Measurements from ENCODE around the gene KRT76. TPM values are rescaled to one million over a fixed set of nuclear protein-coding genes. Genes with fewer than 3 reads are reported as not detected.

Gene KRT76
- total and polyA plus RNA-seq, 2 experiments from 2014 or later = not detected

DNA sequence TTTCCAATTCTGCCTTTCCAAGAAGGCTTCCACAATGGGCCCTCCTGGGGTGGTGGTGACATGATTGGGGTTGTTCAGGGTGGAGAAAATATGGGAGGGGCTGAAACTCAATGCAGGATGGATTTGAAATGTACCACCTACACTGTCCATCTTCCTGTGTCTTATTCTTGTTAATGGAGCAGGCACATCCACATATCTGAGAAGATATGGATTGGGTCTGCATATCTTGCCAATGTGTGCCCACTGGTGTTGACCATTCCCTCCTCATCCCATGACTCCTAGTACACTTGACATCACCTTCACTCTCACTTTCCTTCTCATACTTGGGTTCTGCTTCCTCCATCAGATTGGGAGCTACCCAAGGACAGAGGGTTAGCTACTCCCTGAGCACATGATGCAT, 7.2 kb downstream of the KRT76 start:
- Histone ChIP-seq H3K36me3 (ENCODE audit: insufficient read depth) (no peaks in the 10 kb centered on the region), H3K9me2 (ENCODE audit: insufficient read depth) (0 out of 2 replicates have a peak, but pooled peaks cover 6% of the 10 kb centered on the region), H3K79me2 (replicated peaks; ENCODE audit: insufficient read depth) (no peaks in the 10 kb centered on the region), H3K4me1 (ENCODE audit: insufficient read depth) (no peaks in the 10 kb centered on the region), H3K27ac (ENCODE audit: low read depth) (no peak overlapping the region), H2AFZ (no peak overlapping the region), H3K27me3 (ENCODE audit: insufficient read depth) (no peaks in the 10 kb centered on the region), H3K4me3 (no peak overlapping the region), H3K4me2 (no peak overlapping the region), H3F3A (replicated peaks; ENCODE audit: low read depth) (no peaks in the 10 kb centered on the region), H4K20me1 (replicated peaks; ENCODE audit: insufficient read depth) (no peaks in the 10 kb centered on the region)
- H3K4me3 Mint-ChIP-seq = no peak overlapping the region
- ATAC-seq (no peak), DNase-seq (ENCODE audit: low spot score) (no peak)
- peaks cover 2% of the 10 kb centered on the region for H3K27me3 Mint-ChIP-seq (ENCODE audit: insufficient read depth, low read depth, poor library complexity)
- no peak overlapping the region for H3K27ac Mint-ChIP-seq
- no peak for TF ChIP-seq EZH2 (IDR thresholded peaks at IDR 0.05; ENCODE audit: low read depth, unreplicated experiment)
- no peak for TF ChIP-seq REST (IDR thresholded peaks at IDR 0.05; ENCODE audit: unreplicated experiment)
- TF ChIP-seq EZH2phosphoT487 (IDR thresholded peaks at IDR 0.05; ENCODE audit: unreplicated experiment) = no peak
- TF ChIP-seq JUNB (IDR thresholded peaks at IDR 0.05; ENCODE audit: unreplicated experiment) = no peak
- TF ChIP-seq NANOG (IDR thresholded peaks at IDR 0.05; ENCODE audit: borderline replicate concordance) = no peak
- no peak for TF ChIP-seq ZNF331 (CRISPR knock-in tag; IDR thresholded peaks at IDR 0.05; ENCODE audit: low read depth)
- TF ChIP-seq CREB1 (CRISPR knock-in tag; IDR thresholded peaks at IDR 0.05; ENCODE audit: low read depth) = no peak
- H3K4me1 Mint-ChIP-seq = no peaks in the 10 kb centered on the region
- no peaks in the 10 kb centered on the region for H3K36me3 Mint-ChIP-seq (ENCODE audit: low read depth)
- H3K9me3 Mint-ChIP-seq = no peaks in the 10 kb centered on the region

GRCh38 chr12:52769354-52769753, 7.8 kb downstream of the KRT76 start:
- H3K27ac ChIP-seq (ENCODE audit: low read depth) = no peak overlapping the region
- H3K4me1 Mint-ChIP-seq = no peaks in the 10 kb centered on the region
- 0 out of 2 replicates have a peak, but pooled peaks cover 6% of the 10 kb centered on the region for H3K9me2 ChIP-seq (ENCODE audit: insufficient read depth)
- no peaks in the 10 kb centered on the region for H3K4me1 ChIP-seq (ENCODE audit: insufficient read depth)
- no peaks in the 10 kb centered on the region for H3F3A ChIP-seq (replicated peaks; ENCODE audit: low read depth)
- no peaks in the 10 kb centered on the region for H4K20me1 ChIP-seq (replicated peaks; ENCODE audit: insufficient read depth)
- H3K27ac Mint-ChIP-seq = no peak overlapping the region
- DNase-seq (ENCODE audit: low spot score) = no peak
- no peak for ATAC-seq
- no peaks in the 10 kb centered on the region for H3K27me3 ChIP-seq (ENCODE audit: insufficient read depth)
- no peak overlapping the region for H3K4me2 ChIP-seq
- H3K27me3 Mint-ChIP-seq (ENCODE audit: insufficient read depth, low read depth, poor library complexity) = no peaks in the 10 kb centered on the region
- no peaks in the 10 kb centered on the region for H3K36me3 Mint-ChIP-seq (ENCODE audit: low read depth)
- TF ChIP-seq ZNF114 (CRISPR knock-in tag; IDR thresholded peaks at IDR 0.05) = no peak
- TF ChIP-seq CREB1 (CRISPR knock-in tag; IDR thresholded peaks at IDR 0.05; ENCODE audit: low read depth) = no peak
- H3K9me3 Mint-ChIP-seq = no peaks in the 10 kb centered on the region
- no peak overlapping the region for H3K4me3 Mint-ChIP-seq
- H3K36me3 ChIP-seq (ENCODE audit: insufficient read depth) = no peaks in the 10 kb centered on the region
- no peaks in the 10 kb centered on the region for H3K79me2 ChIP-seq (replicated peaks; ENCODE audit: insufficient read depth)
- H3K4me3 ChIP-seq = no peak overlapping the region
- H2AFZ ChIP-seq = no peak overlapping the region

All from GM23338 (cell line).